SKM-1 treated with dmso at 0.1 percent for 144 hours (cell line): ENCODE results near the gene ADGRD1.

Experiments used
- DNase-seq: peaks from one replicate; lab custom pipeline; 2025; ENCODE audit not compliant: unreplicated experiment; lab: John Stamatoyannopoulos, UW

Gene ADGRD1

GRCh38 chr12:131101006-131101405, 147.3 kb downstream of the ADGRD1 start:
- DNase-seq = no peak

- DNase-seq = peak; percentile 64
Measured at GRCh38 chr12:131101703-131102492, 148.2 kb downstream of the ADGRD1 start.

GRCh38 chr12:131102493-131102931, 148.8 kb downstream of the ADGRD1 start:
- no peak for DNase-seq

GRCh38 chr12:131102991-131103668, 149.4 kb downstream of the ADGRD1 start:
- DNase-seq = no peak

- DNase-seq = no peak
Measured at GRCh38 chr12:131103669-131104462, 150.2 kb downstream of the ADGRD1 start.

- peak; percentile 31 for DNase-seq
Measured at GRCh38 chr12:131104463-131105350, 151.0 kb downstream of the ADGRD1 start.

GRCh38 chr12:131105351-131105735, 151.6 kb downstream of the ADGRD1 start:
- no peak for DNase-seq

- DNase-seq = no peak
Measured at GRCh38 chr12:131105736-131106348, 152.1 kb downstream of the ADGRD1 start.

GRCh38 chr12:131106349-131106941, 152.7 kb downstream of the ADGRD1 start:
- DNase-seq = no peak

GRCh38 chr12:131108177-131108955, 154.7 kb downstream of the ADGRD1 start:
- DNase-seq = no peak

- DNase-seq = no peak
Measured at GRCh38 chr12:131111446-131111845, 157.7 kb downstream of the ADGRD1 start.

- DNase-seq = no peak
Measured at GRCh38 chr12:131112021-131112420, 158.3 kb downstream of the ADGRD1 start.

- no peak for DNase-seq
Measured at GRCh38 chr12:131112700-131113290, 159.1 kb downstream of the ADGRD1 start.

GRCh38 chr12:131113568-131114270, 160.0 kb downstream of the ADGRD1 start:
- no peak for DNase-seq

- DNase-seq = no peak
Measured at GRCh38 chr12:131114271-131114670, 160.6 kb downstream of the ADGRD1 start.

- no peak for DNase-seq
Measured at GRCh38 chr12:131114942-131115584, 161.4 kb downstream of the ADGRD1 start.

GRCh38 chr12:131115766-131116467, 162.2 kb downstream of the ADGRD1 start:
- no peak for DNase-seq
